ENCODE results near the gene AFAP1L1.

Gene AFAP1L1

GRCh38 chr5:149355688-149356087, 84.0 kb downstream of the AFAP1L1 start:
- no peak for TF ChIP-seq CTCF (IDR thresholded peaks at IDR 0.05; ENCODE audit: insufficient read depth, low read depth, low read length, missing control alignments)
- no peak for DNase-seq (ENCODE audit: low read depth)
- H3K4me3 ChIP-seq (ENCODE audit: low read depth, low read length): no peak overlapping the region

GRCh38 chr5:149356391-149356790, 84.7 kb downstream of the AFAP1L1 start:
- DNase-seq (ENCODE audit: low read depth): peak; percentile 14
- H3K4me3 ChIP-seq (ENCODE audit: low read depth, low read length): no peak overlapping the region
- TF ChIP-seq CTCF (IDR thresholded peaks at IDR 0.05; ENCODE audit: insufficient read depth, low read depth, low read length, missing control alignments): no peak

GRCh38 chr5:149357370-149358293, 86.0 kb downstream of the AFAP1L1 start, which contains the start of gene PCYOX1L:
PCYOX1L (plus strand) TSS chr5:149358046; CDS start chr5:149358069, 23 bp downstream.
- peak; percentile 97 for DNase-seq (ENCODE audit: low read depth)
- H3K4me3 ChIP-seq (ENCODE audit: low read depth, low read length): peak within 1 kb of the TSS; percentile 83

GRCh38 chr5:149358294-149358651, 86.6 kb downstream of the AFAP1L1 start:
- TF ChIP-seq CTCF (IDR thresholded peaks at IDR 0.05; ENCODE audit: insufficient read depth, low read depth, low read length, missing control alignments): no peak
- peak; percentile 41 for DNase-seq (ENCODE audit: low read depth)
- H3K4me3 ChIP-seq (ENCODE audit: low read depth, low read length): peak overlapping the region; percentile 83

More at GRCh38 chr5:149357370-149358293, 86.0 kb downstream of the AFAP1L1 start, which contains the start of gene PCYOX1L:
- no peak for TF ChIP-seq CTCF (IDR thresholded peaks at IDR 0.05; ENCODE audit: insufficient read depth, low read depth, low read length, missing control alignments)

- DNase-seq (ENCODE audit: low read depth): no peak
- H3K4me3 ChIP-seq (ENCODE audit: low read depth, low read length): peak overlapping the region; percentile 83; the same call in 1 of the 2 replicates
- TF ChIP-seq CTCF (IDR thresholded peaks at IDR 0.05; ENCODE audit: insufficient read depth, low read depth, low read length, missing control alignments): no peak
These were observed 87.3 kb downstream of the AFAP1L1 start for GRCh38 chr5:149358868-149359495.

GRCh38 chr5:149360272-149360671, 88.6 kb downstream of the AFAP1L1 start:
- no peak for TF ChIP-seq CTCF (IDR thresholded peaks at IDR 0.05; ENCODE audit: insufficient read depth, low read depth, low read length, missing control alignments)
- no peak for DNase-seq (ENCODE audit: low read depth)
- H3K4me3 ChIP-seq (ENCODE audit: low read depth, low read length): no peak overlapping the region
